NCI-H1105 (cell line): ENCODE results near the gene FER1L5.

ENCODE experiments used
- DNase-seq: peaks from one replicate; lab custom pipeline; 2025; lab: John Stamatoyannopoulos, UW

Gene FER1L5

DNA sequence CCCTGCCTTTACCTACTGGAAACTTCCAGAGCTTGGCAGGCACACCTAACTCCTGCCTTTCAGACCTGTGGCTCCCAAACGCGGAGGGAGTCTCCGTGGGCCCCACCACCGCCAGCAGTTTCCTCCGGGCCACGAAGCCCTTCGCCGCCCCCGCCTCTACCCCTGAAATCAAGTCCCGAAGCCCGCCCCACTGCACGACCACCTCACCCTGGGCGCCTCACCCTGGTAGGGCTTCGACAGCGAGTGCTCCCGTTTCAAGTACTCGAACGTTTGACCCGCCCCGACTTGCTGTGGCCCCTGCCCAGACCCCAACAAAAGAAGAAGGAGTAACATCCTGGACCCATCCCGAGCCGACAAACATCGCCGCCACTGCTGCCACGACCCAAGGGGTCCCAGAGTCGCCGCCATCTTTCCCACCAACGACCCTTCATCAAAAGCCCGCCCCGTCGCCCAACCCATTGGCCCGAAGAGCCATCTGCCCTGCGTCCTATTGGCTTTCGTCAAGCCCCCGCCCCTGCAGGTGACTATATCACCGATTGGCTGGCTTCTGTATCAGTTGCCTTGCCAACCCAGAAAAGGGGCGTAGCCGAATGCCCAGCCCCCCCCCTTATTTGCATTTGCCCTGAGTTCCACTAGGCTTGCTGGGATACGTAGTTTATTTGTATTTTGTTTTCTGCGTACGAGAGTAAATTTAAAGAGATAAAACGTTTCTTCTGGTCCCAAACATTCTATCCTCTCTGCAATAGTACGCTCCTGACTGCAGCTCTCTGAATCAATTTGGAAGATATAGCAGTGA lies 97.3 kb downstream of the FER1L5 start, which contains the start of gene LMAN2L:
TSS of gene LMAN2L (minus strand) at position 432 of the 796 bp plus-strand sequence. CDS start at position 408, 24 bp downstream.
- peak; percentile 92 for DNase-seq

DNA sequence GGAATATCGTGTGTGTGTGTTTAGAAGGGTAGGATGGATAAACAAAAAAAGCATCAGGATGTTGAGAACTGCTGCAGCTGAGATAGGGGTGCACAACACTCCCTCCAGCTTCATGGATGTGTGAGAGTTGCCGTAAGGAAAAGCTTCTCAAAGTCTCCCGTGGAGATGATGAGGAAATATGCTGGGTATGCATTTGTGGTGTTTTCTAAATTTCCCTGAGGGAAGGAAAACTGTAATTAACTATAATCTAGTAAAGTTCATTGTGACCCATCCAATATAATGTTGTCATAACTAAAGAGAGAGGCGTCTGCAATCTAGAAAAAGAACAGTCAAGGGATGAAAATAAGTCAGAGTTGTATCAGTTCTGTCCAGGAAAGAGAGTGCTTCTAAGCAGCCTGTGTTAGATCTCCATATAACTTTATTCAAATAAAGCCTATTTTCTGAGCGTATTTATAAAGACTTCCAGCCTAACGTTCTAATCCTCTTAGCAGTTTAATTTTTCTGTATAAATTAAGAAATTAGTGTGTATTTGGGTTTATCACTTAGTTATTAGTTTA lies 104.6 kb downstream of the FER1L5 start:
- DNase-seq: no peak

GRCh38 chr2:96751800-96752199 lies 109.2 kb downstream of the FER1L5 start:
- DNase-seq: no peak

DNA sequence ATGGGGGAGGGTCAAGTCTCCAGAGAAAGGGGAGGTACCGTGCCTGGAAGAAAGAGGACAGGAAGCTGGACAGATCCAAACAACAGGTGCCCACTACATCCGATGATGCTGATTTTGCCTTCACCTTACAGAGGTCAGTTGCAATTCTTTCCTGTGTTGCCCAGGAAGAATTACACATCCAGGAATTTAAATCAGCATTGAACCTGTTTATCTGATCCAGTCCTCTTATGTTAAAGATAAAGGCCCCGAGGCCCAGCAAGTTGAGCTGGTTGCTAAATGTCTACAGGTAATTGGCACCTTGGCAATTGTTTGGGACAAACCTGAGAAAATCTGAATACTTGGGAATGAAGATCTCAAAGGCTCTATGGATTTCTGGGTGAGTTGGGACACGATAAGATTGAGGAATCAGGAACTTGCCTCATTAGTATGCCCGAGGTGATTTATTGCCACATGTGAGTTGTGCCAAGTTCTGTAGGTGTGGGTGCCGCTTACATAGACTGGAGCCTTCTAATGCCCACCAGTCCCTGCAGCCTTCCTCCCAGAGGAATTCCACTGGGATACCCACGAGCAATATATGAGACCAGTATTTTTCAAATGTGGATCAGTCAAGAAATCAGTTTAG lies 111.2 kb downstream of the FER1L5 start:
- DNase-seq: no peak

GRCh38 chr2:96754317-96754716 lies 111.8 kb downstream of the FER1L5 start:
- DNase-seq: no peak
